HG03139 (cell line): ENCODE results near the gene PCOLCE2.

ENCODE experiments used
- ATAC-seq: cut with Tn5 transposase; IDR thresholded peaks from one replicate; pipeline ENCODE4 v1.9.1; 2021; ENCODE audit not compliant: unreplicated experiment

Gene PCOLCE2, protein sequence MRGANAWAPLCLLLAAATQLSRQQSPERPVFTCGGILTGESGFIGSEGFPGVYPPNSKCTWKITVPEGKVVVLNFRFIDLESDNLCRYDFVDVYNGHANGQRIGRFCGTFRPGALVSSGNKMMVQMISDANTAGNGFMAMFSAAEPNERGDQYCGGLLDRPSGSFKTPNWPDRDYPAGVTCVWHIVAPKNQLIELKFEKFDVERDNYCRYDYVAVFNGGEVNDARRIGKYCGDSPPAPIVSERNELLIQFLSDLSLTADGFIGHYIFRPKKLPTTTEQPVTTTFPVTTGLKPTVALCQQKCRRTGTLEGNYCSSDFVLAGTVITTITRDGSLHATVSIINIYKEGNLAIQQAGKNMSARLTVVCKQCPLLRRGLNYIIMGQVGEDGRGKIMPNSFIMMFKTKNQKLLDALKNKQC

DNA sequence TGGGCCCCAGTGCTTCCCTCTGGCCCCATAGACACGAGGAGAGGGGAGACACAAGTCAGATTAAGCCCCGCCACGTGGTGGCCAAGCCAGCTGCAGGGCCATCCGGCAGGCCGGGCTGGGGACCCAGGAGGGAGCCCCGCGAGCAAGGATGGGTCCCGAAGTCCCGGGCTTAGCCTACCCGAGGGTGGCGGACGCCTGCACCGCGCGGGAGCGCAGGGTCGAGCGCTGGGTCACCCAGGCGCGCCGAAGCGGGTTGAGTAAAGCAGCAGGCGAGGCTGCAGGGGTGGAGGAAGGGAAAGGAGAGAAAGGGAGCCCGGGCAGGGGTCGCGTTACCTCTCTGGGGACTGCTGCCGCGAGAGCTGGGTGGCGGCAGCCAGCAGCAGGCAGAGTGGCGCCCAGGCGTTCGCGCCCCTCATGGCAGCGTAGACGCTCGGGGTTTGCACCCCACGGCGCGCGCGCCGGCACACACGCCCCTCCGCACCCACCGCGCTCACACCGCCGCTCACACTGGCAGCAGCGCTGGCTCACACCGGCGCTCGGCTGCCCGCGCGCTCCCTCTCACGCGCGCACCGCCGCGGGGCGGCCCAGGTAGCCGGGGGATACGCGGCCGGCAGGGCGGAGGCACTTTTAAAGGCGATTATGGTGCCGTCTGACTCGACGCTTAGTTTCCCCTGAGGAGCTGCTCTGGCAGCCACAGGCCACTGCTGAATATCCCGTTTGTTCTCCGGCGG lies at the start of gene PCOLCE2:
Gene PCOLCE2, minus strand, starts transcription at position 603 of the 731 bp plus-strand sequence. Its CDS starts 187 bp downstream, at position 416.
- ATAC-seq: no peak

DNA sequence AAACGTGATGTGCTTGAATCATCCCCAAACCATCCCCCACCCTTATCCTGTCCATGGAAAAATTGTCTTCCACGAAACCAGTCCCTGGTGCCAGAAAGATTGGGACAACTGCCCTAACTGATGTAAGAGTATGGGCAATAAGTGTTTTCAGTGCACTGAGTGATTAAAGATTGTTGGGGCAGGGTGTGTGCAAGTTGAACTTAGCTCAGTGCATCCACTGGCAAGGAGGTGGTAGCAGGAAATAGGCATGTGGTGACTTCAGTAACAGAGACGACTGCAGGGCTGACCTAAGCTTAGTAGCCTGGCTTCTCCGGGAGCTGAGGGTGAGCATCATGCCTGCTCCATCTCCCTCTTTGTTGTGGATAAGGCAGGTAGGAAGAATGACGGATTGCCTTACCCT lies 47.1 kb upstream of the PCOLCE2 start:
- no peak for ATAC-seq

DNA sequence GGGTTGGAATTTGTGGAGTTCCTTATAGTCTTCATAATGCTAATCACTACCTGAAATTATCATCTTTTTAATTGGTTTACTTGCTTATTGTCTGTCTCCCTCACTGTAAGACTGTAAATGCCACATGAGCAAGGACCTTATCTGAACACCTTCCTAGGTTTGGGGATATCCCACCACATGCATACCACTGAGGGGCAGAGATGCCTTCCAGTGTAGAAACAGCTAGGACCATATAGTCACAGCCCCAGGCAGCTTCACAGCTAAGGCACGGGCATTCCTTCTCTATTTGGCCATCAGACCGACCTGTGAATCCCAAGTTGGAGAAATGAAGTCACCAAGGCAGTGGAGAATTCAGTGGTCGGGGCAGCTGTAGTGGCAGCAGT lies 46.0 kb upstream of the PCOLCE2 start:
- no peak for ATAC-seq

DNA sequence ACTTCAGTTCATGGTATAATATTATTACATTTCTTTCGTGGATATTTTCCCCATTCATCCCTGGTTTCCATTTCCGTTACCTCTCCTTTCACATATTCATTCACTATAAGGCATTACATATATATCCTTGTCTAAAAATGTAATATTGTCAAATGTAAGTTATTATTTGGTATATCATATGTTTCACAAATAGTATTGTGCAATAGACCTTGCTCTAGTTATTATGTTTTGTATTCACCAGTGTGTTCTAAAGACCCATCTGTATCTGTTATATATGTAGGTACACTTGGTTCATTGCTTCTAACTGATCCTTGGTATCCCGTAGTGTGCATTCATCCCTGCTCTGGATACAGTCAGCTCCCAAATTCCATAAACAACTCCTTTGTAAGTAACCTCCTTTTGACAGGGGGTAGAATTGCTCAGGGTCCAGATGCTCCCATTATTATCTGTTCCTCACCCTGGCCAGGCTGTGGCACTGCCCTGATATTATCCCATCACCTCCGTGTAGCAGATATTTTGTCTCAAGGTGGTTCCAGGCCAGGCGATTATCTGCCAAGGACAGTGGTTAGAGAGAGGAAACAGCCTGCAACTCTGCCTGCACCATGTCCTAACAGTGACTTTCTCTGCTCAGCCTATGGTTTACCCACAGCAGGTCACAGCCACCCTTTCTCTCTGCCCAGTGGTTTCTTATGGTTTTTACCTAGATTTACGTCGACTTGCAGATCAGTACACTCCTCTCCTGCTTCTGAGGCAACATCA lies 45.4 kb upstream of the PCOLCE2 start:
- no peak for ATAC-seq

DNA sequence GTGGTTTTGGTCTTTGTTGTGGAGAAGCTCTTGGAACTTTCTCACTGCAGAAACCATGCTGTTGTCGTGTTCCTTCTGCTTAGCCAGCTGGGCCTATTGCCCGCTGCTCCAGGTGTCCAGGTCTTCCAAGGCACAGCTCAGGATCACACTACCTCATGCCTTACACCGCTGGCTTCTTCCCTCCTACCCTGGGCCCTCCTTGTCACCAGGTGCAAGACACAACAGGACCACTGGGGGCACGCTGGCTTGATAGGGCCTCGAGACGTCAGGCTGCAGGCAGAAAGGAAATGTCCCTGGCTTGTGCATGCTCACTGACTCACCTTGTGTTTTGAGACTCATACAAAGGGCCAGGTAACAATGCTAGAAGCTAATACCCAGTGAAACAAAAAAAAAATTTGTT lies 42.3 kb upstream of the PCOLCE2 start:
- peak; percentile 88 for ATAC-seq

DNA sequence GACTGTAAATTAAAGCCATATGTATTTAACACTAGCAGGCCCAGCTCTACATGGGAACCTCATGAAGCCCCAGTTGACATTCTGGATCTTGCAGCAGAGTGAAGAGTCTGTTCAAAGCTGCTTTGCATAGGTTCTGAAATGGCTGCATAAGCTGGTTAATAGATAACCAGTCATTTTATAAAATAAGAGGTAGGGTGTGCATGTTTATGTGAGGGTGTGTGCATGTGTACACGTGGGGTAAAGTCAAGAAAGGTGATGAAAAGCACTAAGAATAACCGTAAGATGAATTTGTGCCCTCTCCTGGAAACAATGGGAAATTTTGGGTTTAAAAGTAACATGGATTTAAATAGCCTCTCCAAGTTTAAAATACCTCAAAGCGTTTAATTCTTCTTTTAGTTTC lies 41.6 kb upstream of the PCOLCE2 start:
- ATAC-seq: no peak

DNA sequence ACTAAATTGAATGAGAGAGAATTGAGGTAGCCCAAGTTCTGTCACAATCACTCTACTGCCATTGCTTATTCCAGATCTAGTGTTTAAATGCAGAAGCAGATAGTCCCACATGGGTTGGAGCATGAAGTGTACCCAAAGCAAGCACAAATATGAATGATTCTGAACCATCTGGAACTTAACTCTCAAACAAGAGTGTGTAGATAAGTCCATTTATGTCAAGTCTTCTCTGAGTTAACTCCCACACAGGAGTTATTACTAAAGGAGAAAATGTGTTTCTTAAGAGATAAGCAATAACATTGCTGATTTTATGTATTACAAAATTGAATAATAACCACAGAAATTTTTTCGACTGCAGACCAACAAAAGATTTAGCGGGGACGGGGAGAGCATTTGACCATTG lies 41.0 kb upstream of the PCOLCE2 start:
- ATAC-seq: no peak

DNA sequence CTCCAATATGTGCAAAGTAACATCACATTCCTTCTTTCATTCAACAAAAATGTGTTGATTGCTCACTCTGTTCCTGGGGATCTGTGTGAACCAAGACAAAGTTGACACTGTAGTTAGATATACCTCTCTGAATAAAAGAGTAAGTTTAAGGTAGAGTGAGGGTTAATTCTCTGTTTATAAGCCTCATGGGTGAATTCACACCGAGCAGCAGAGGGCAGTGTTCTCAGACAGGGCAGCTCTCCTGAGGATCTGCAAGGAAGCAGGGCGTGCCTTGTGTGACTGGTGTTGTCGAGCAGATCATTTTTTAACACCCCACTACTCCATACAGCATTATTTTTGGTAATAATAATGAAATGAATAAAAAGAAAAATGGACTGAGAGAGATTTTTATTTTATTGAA lies 40.2 kb upstream of the PCOLCE2 start:
- peak; percentile 58 for ATAC-seq

DNA sequence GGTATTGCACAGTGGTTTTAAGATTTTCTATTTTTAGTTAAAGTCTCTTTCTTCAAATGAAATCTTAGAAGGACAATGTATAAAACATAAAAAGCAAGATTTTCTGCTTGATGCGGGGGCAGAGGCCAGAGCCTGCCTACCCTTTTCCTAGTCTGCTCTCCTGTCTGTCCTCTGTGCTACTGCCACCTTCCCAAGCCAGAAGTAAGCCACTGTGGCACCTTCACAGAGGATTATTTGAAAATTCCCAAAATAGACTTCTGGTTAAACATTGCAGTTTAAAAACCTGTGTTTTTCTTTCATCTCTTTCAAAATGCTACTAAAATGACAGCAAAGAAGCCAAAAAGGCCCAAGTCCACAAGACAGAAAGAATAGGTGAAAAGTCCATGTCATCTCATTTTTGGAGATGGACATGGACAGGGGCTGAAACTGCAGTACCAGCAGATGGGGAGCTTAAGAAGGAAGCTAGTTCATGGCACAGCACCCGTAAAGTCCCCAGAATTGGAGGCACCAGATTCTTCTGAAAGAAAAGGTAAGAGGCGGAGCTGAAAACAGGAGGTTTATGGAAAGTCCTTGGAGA lies 37.6 kb upstream of the PCOLCE2 start:
- no peak for ATAC-seq

DNA sequence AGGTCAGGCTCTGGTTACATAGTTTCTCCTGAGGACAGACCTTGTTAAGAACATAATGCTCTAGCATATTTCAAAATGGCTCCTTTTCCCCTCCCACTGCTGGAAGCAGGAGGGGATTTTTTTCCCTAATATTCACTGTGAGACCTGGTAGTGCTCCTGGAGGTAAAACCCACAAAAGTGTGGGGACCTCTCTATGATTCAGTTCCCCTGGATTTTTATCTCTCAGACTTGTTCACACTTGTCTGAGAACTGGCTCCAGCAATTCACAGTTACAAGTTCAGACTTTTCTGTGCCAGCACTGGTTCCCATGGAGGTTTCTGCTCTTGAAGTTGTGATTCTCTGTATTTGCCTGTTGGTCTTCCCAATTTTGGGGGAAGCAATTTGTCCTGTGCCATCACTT lies 36.3 kb upstream of the PCOLCE2 start:
- no peak for ATAC-seq

DNA sequence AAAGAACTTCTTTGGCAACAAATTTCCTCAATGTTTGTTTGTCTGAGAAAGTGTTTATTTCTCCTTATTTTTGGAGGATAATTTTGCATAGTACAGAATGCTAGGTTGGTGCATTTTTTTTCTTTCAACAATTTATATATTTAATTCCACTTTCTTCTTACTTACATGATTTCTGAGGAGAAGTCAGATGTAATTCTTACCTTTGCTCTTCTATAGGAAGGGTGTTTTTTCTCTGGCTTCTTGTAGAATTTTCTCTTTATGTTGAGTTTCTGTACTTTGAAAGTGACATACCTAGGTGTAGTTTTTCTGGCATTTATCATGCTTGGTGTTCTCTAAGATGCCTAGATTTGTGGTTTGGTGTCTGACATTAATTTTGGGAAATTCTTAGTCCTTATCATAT lies 34.8 kb upstream of the PCOLCE2 start:
- ATAC-seq: no peak

DNA sequence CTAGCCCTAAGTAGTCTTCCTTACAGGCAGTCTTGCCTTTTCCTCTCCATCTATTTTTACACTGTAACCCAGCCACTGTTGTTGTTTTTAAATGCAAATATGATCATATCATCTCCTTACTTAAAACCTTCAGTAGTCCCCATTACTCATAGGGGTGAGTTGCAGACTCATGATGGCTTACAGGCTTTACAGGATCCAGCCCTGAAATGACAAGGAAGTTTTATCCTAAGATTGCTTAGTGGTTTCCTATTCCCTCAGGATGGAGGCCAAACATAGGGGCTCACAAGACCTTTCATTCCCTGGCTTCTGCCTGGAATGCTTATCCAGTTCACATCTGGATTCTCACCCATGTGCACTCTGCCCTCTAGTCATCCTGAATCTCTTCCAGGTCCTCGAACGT lies 27.7 kb upstream of the PCOLCE2 start:
- no peak for ATAC-seq

DNA sequence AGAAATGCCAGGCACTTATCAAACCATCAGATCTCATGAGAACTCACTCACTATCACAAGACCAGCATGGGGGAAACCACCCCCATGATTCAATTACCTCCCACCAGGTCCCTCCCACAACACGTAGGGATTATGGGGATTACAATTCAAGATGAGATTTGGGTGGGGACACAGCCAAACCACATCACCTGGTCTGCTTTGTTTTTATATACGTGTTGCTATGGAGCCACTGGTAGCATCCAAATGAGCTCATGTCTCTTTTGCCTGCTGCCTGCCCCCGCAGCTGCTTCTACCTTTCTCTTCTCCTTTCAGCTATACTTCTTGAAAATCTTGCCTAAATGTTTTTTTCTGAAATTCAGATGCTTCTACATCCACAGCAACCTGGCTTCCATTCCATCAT lies 26.8 kb upstream of the PCOLCE2 start:
- no peak for ATAC-seq

DNA sequence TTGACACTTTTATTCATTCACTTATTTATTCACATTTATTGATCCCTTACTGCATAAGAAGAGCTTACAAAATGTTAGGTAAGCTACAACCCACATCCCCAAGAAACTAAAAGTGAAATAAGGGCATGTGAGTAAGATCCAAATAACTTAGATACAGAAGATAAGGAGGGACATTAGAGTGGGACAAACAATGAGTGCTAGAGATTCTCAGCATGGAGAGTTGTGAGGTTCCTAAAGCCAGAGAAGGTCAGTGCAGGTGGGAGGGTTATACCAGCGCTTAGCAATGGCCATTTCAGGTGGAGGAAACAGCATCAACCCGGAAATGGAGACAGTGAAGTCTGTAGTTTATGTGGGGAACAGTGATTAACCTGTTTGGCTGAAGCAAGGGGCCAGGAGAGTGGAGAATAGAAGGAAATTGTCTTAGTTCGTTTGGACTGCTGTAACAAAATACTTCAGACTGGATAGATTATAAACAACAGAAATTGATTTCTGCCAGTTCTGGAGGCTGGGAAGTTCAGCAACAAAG lies 25.5 kb upstream of the PCOLCE2 start:
- ATAC-seq: no peak

DNA sequence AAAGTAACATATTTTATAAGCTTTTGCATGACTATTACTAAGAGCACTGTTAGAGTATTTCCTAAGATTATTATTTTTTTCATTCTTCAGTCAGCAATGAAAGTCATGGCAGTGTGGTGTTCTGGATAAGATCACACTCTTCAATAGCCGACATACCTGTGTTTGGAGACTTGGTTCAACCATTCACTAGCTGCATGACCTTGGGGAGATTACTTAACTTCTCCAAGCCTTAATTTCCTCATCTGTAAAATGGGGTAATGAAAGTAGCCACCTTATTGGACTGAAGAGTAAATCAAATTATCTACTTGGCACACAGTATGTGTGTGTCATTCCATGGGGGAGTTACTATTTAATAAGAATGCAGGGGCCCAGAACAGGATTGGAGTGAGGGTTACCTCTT lies 24.5 kb upstream of the PCOLCE2 start:
- ATAC-seq: no peak

DNA sequence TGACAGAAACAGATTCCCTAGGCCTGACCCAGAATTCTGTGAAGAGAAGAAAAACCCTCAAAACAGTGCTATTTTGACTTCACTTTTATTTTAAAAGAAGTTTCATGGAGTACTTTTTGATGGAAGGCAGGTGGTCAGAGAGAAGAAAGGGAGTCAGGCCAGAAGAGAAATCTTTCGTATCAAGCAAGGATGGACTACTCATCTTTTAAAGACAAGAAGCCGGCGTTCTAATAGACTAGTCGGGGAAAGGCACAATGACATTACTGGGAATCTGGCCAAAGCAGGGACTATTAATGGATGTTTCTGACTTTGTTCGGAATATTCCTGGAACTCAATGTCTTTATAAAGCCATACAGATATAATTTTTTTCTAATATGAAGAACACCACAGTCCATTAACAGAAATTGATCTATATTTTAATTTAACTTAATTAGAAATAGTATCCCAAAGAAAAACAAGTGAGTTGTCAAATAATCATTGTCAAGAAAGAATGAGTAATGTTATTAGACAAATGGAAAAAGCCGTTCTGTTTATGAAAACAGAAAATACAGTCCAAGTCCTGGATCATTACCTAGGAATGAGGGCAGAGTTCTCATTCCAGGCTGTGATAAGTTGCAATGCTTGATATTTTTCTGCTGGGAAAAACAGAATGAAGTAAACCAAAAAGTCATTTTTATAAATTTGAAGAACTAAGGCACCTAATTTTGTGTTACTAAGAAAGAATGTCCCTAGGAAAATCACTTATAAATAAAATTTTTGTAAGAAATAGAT lies 23.7 kb upstream of the PCOLCE2 start:
- no peak for ATAC-seq

DNA sequence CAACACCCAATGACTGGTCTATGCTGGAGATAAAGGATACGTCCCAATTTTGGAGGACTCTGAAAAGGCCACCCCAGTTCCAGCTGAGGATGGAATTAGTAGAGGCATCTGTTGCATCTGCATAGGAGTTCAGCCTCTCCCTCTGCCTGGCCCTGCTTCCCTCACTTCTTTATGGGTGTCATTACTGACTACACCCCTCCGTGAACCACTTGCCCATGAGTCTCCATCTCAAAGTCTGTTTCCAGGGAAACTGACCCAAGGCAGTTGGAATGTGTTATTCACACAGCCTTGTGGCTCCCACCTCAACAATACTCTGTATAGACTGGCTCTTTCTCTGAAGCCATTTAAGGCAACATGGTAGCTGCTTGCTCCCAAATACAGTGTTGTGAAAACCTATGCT lies 21.4 kb upstream of the PCOLCE2 start:
- ATAC-seq: no peak

DNA sequence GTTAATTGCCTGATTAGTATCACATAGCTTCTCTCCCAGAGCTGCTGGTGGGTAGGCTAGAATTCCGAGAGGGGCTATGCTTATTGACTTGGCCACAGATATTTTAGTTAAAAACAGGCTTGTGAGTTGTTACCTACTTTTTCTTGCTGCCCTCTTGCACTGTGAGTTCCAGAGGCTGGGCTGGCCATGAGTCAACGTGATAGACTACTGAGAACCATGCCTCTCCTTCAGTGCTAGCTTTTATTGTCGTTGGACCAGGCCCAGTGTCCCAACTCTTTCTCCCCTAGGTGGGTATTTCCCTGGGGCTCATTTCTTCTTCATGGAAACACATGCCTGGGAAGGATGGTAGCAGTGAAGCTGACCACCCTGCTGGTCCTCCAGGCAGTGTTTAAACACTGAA lies 20.4 kb upstream of the PCOLCE2 start:
- ATAC-seq: no peak

DNA sequence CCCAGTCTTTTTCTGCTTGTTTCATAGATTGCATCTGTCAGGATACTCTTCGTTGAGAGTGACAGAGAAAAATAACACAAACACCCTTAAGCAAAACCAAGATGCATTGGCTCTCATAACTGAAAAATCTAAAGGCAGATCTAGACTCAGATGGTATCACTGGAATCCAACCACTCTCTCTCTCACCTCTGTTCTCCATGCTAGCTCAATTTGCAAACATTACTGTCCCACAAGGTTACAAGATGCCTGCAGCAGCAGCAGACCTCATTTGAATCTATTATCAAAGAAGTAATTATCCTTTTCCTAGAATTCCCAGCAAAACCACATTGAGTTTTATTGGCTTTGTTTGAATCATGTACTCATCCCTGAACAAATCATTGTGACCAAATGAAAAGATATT lies 19.1 kb upstream of the PCOLCE2 start:
- ATAC-seq: no peak

DNA sequence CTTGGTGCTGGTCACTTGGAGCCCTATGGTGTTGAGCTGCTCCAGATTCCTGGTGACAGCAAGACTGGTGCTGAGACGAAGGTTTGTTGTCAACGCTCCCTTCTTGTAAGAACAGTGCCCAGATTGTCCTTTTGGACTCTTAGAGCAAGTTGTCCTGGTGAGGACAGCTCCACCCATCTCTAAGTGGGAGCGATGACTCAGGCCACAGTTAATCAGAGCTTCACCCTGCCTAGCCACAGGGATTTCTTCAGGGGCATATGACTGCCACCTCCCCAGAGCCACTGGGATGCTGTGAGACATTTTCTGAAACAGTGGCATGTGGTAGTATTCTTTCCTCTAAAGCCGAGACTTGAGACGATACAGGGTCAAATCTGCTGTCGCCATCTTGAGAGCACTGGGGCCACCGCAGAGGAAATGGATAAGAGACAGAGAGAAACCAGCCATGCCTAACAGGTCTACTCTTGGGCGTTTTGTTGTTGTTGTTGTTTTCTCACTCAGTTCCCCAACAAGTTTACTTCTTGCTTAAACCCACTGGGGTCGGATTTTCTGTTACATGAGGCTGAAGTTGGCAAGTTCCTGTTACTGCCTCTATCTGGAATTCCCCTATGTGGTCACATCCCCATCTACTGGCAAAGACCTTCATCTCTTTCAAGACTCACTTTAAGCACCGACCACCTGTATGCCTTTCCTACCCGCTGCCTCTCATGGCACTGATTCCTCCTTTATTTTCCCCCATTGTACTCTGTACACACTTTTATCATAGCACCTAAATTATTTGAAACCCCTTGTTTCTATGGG lies 16.0 kb upstream of the PCOLCE2 start:
- no peak for ATAC-seq
